ENCODE data around the gene SULT1C2.

SULT1C2 gene

GRCh38 chr2:108243566-108243965 is 45.1 kb upstream of the SULT1C2 start:
- Histone ChIP-seq H3K27ac (replicated peaks) (no peak overlapping the region), H3K27me3 (ENCODE audit: insufficient read depth, poor library complexity, severe bottlenecking) (no peaks in the 10 kb centered on the region), H3K4me3 (replicated peaks; ENCODE audit: insufficient read depth, low read length) (no peak overlapping the region)
- no peak for DNase-seq (ENCODE audit: low read depth in 1 of 2, low spot score in 1 of 2)
- TF ChIP-seq GABPA (IDR thresholded peaks at IDR 0.05; ENCODE audit: low read depth): no peak
- TF ChIP-seq CTCF (IDR thresholded peaks at IDR 0.05; ENCODE audit: insufficient read depth, low read length): no peak
- TF ChIP-seq SPI1 (IDR thresholded peaks at IDR 0.05; ENCODE audit: borderline replicate concordance, low read depth): no peak
- TF ChIP-seq, protein P1, sequence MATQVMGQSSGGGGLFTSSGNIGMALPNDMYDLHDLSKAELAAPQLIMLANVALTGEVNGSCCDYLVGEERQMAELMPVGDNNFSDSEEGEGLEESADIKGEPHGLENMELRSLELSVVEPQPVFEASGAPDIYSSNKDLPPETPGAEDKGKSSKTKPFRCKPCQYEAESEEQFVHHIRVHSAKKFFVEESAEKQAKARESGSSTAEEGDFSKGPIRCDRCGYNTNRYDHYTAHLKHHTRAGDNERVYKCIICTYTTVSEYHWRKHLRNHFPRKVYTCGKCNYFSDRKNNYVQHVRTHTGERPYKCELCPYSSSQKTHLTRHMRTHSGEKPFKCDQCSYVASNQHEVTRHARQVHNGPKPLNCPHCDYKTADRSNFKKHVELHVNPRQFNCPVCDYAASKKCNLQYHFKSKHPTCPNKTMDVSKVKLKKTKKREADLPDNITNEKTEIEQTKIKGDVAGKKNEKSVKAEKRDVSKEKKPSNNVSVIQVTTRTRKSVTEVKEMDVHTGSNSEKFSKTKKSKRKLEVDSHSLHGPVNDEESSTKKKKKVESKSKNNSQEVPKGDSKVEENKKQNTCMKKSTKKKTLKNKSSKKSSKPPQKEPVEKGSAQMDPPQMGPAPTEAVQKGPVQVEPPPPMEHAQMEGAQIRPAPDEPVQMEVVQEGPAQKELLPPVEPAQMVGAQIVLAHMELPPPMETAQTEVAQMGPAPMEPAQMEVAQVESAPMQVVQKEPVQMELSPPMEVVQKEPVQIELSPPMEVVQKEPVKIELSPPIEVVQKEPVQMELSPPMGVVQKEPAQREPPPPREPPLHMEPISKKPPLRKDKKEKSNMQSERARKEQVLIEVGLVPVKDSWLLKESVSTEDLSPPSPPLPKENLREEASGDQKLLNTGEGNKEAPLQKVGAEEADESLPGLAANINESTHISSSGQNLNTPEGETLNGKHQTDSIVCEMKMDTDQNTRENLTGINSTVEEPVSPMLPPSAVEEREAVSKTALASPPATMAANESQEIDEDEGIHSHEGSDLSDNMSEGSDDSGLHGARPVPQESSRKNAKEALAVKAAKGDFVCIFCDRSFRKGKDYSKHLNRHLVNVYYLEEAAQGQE (IDR thresholded peaks at IDR 0.05; ENCODE audit: insufficient replicate concordance, low read depth): no peak
- no peak for TF ChIP-seq POLR2AphosphoS5 (IDR thresholded peaks at IDR 0.05; ENCODE audit: low read depth)

DNA sequence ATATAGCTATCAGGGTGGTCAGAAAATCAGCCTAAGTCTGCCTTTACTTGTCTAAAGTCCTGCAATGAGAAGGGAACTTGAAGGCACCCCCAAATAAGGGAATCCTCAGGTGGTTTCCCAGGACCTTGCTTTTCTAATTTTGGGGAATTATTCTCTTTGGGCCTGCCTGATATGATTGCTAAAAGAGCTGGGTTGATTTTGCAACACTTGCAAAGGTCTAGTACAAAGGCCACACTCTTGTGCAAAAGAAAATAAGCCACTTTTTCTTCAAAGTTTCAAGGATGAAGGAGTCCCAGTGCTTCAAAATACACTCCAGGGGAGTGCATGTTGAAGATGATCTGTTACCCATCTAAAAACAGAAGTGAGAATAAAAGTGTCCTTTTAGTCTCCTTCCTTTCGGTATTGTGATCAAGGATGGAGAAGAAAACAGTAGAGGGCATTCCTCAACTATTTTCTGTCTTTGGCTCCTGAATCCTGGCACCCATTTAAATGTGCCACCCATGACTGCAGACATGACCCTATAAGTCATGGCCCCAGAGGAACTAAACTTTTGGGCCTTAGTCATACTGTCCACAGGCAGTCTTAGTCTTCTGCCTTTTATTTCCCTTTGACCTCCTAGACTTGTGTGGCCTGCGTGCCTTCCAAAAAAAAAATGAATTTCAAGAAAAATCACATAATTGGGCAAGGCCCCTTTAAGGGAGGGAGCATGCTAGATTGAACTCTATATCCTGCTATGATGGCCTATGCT is 43.9 kb upstream of the SULT1C2 start:
- Histone ChIP-seq H3K27ac (replicated peaks) (no peak overlapping the region), H3K4me3 (replicated peaks; ENCODE audit: insufficient read depth, low read length) (no peak overlapping the region), H3K27me3 (ENCODE audit: insufficient read depth, poor library complexity, severe bottlenecking) (no peaks in the 10 kb centered on the region)
- TF ChIP-seq CTCF (IDR thresholded peaks at IDR 0.05; ENCODE audit: insufficient read depth, low read length) (no peak), GABPA (IDR thresholded peaks at IDR 0.05; ENCODE audit: low read depth) (no peak), POLR2AphosphoS5 (IDR thresholded peaks at IDR 0.05; ENCODE audit: low read depth) (no peak), SPI1 (IDR thresholded peaks at IDR 0.05; ENCODE audit: borderline replicate concordance, low read depth) (no peak)
- TF ChIP-seq, protein P1 (IDR thresholded peaks at IDR 0.05; ENCODE audit: insufficient replicate concordance, low read depth): no peak
- no peak for DNase-seq (ENCODE audit: low read depth in 1 of 2, low spot score in 1 of 2)

GRCh38 chr2:108253106-108253505 is 35.6 kb upstream of the SULT1C2 start:
- H3K27ac ChIP-seq (replicated peaks): no peak overlapping the region
- no peak overlapping the region for H3K4me3 ChIP-seq (replicated peaks; ENCODE audit: insufficient read depth, low read length)
- TF ChIP-seq, protein P1 (IDR thresholded peaks at IDR 0.05; ENCODE audit: insufficient replicate concordance, low read depth): no peak
- no peak for TF ChIP-seq GABPA (IDR thresholded peaks at IDR 0.05; ENCODE audit: low read depth)
- TF ChIP-seq SPI1 (IDR thresholded peaks at IDR 0.05; ENCODE audit: borderline replicate concordance, low read depth): no peak
- no peak for TF ChIP-seq CTCF (IDR thresholded peaks at IDR 0.05; ENCODE audit: insufficient read depth, low read length)
- no peak for TF ChIP-seq POLR2AphosphoS5 (IDR thresholded peaks at IDR 0.05; ENCODE audit: low read depth)

More at GRCh38 chr2:108253106-108253505, 35.6 kb upstream of the SULT1C2 start:
- H3K27me3 ChIP-seq (ENCODE audit: insufficient read depth, poor library complexity, severe bottlenecking): peaks cover 3% of the 10 kb centered on the region
- no peak for DNase-seq (ENCODE audit: low read depth in 1 of 2, low spot score in 1 of 2)

Measured in HL-60 (cell line).